Skeletal muscle tissue (tissue), 4 donors: ENCODE data around the gene FAH. TPM values are rescaled to one million over a fixed set of nuclear protein-coding genes. Genes with fewer than 3 reads are reported as not detected.

Experiments used
- H3K27ac ChIP-seq: one replicate; pipeline ENCODE4 v1.7.0; 2013; ENCODE audit warnings: mild to moderate bottlenecking, low read depth, low read length, inconsistent platforms
- H3K27me3 ChIP-seq, 3 donors: one replicate each; pipeline ENCODE4 v1.7.0; 2013; ENCODE audit warnings: low read length in 3 of 3; ENCODE audit not compliant: control insufficient read depth in 3 of 3, insufficient read depth in 3 of 3
- H3K36me3 ChIP-seq, 3 donors: one replicate each; pipeline ENCODE4 v1.7.0; 2013; ENCODE audit warnings: low read length in 3 of 3; ENCODE audit not compliant: control insufficient read depth in 3 of 3, insufficient read depth in 3 of 3
- H3K4me1 ChIP-seq, 3 donors: one replicate each; pipeline ENCODE4 v1.7.0; 2013; ENCODE audit warnings: low read length in 3 of 3, mild to moderate bottlenecking in 3 of 3; ENCODE audit not compliant: control insufficient read depth in 3 of 3, insufficient read depth in 3 of 3
- H3K4me3 ChIP-seq, 3 donors: one replicate each; pipeline ENCODE4 v1.7.0; 2013; ENCODE audit warnings: low read length in 3 of 3
- H3K9ac ChIP-seq, 3 donors: one replicate each; pipeline ENCODE4 v1.7.0; 2013; ENCODE audit warnings: low read length in 3 of 3, mild to moderate bottlenecking in 3 of 3, moderate library complexity in 2 of 3, low read depth in 1 of 3
- H3K9me3 ChIP-seq, 3 donors: one replicate each; pipeline ENCODE4 v1.7.0; 2013; ENCODE audit warnings: low read length in 3 of 3; ENCODE audit not compliant: control insufficient read depth in 3 of 3
- total RNA-seq: library from RNA; depleted of rRNA; stranded (reverse); fragments of >200 nt; gene quantifications from one replicate; pipeline ENCODE4 v1.2.3, GENCODE V29; 2014
- donor health status: Osteomylitis.

Gene FAH
- total RNA-seq, 1 donor from 2014 or later, result 13.6 TPM

- Histone ChIP-seq H3K9me3 (no peaks in the 10 kb centered on the region), H3K4me1 (no peaks in the 10 kb centered on the region), H3K27ac (no peak overlapping the region), H3K9ac (no peak overlapping the region), H3K27me3 (peaks cover 0 to 7% (median 4%) of the 10 kb centered on the region in 3 donors), H3K4me3 (no peak overlapping the region), H3K36me3 (no peaks in the 10 kb centered on the region)
Measured at GRCh38 chr15:80201256-80202015, 48.6 kb downstream of the FAH start.

GRCh38 chr15:80202016-80202315 is 49.2 kb downstream of the FAH start:
- Histone ChIP-seq H3K27me3 (peaks cover 0 to 7% (median 4%) of the 10 kb centered on the region in 3 donors), H3K36me3 (no peaks in the 10 kb centered on the region), H3K27ac (no peak overlapping the region), H3K9me3 (no peaks in the 10 kb centered on the region), H3K4me3 (no peak overlapping the region), H3K4me1 (no peaks in the 10 kb centered on the region), H3K9ac (no peak overlapping the region)

GRCh38 chr15:80202641-80203360 is 50.0 kb downstream of the FAH start:
- Histone ChIP-seq H3K9me3 (no peaks in the 10 kb centered on the region), H3K4me3 (no peak overlapping the region), H3K9ac (no peak overlapping the region), H3K36me3 (no peaks in the 10 kb centered on the region), H3K27ac (no peak overlapping the region), H3K27me3 (peaks cover 0 to 7% (median 4%) of the 10 kb centered on the region in 3 donors), H3K4me1 (no peaks in the 10 kb centered on the region)

GRCh38 chr15:80203361-80203885 is 50.6 kb downstream of the FAH start:
- H3K9me3 ChIP-seq, result no peaks in the 10 kb centered on the region
- H3K4me1 ChIP-seq, result no peaks in the 10 kb centered on the region
- no peak overlapping the region for H3K27ac ChIP-seq
- peaks cover 0 to 7% (median 4%) of the 10 kb centered on the region in 3 donors for H3K27me3 ChIP-seq
- no peaks in the 10 kb centered on the region for H3K36me3 ChIP-seq
- no peak overlapping the region for H3K9ac ChIP-seq
- no peak overlapping the region for H3K4me3 ChIP-seq

- Histone ChIP-seq H3K9me3 (no peaks in the 10 kb centered on the region), H3K4me3 (no peak overlapping the region), H3K27me3 (peaks cover 0 to 7% (median 5%) of the 10 kb centered on the region in 3 donors), H3K27ac (no peak overlapping the region), H3K9ac (no peak overlapping the region), H3K36me3 (no peaks in the 10 kb centered on the region), H3K4me1 (no peaks in the 10 kb centered on the region)
Measured at GRCh38 chr15:80204231-80204630, 51.4 kb downstream of the FAH start.

- Histone ChIP-seq H3K27me3 (peaks cover 0 to 8% (median 4%) of the 10 kb centered on the region in 3 donors), H3K4me1 (peaks cover 9 to 18% (median 13%) of the 10 kb centered on the region in 3 donors)
Measured at GRCh38 chr15:80207887-80208286, 55.1 kb downstream of the FAH start.

GRCh38 chr15:80208758-80209734 is 56.2 kb downstream of the FAH start:
- no peak overlapping the region for H3K9ac ChIP-seq
- no peak overlapping the region for H3K4me3 ChIP-seq
- H3K4me1 ChIP-seq, result peaks cover 9 to 18% (median 13%) of the 10 kb centered on the region in 3 donors
- no peaks in the 10 kb centered on the region for H3K36me3 ChIP-seq
- H3K9me3 ChIP-seq, result no peaks in the 10 kb centered on the region
- peaks cover 0 to 4% (median 0%) of the 10 kb centered on the region in 3 donors for H3K27me3 ChIP-seq
- no peak overlapping the region for H3K27ac ChIP-seq

More at GRCh38 chr15:80207887-80208286, 55.1 kb downstream of the FAH start:
- no peak overlapping the region for H3K4me3 ChIP-seq
- H3K36me3 ChIP-seq, result no peaks in the 10 kb centered on the region
- no peak overlapping the region for H3K27ac ChIP-seq
- H3K9me3 ChIP-seq, result no peaks in the 10 kb centered on the region
- no peak overlapping the region for H3K9ac ChIP-seq

- H3K36me3 ChIP-seq, result no peaks in the 10 kb centered on the region
- no peaks in the 10 kb centered on the region for H3K9me3 ChIP-seq
- H3K9ac ChIP-seq, result no peak overlapping the region
- no peak overlapping the region for H3K27ac ChIP-seq
- H3K4me1 ChIP-seq, result peaks cover 9 to 18% (median 13%) of the 10 kb centered on the region in 3 donors
- H3K4me3 ChIP-seq, result no peak overlapping the region
- peaks cover 0 to 4% (median 0%) of the 10 kb centered on the region in 3 donors for H3K27me3 ChIP-seq
Measured at GRCh38 chr15:80210611-80211573, 58.1 kb downstream of the FAH start.

- H3K27me3 ChIP-seq, result peaks cover 0 to 4% (median 0%) of the 10 kb centered on the region in 3 donors
- no peaks in the 10 kb centered on the region for H3K36me3 ChIP-seq
- H3K27ac ChIP-seq, result no peak overlapping the region
- H3K4me1 ChIP-seq, result peaks cover 9 to 18% (median 13%) of the 10 kb centered on the region in 3 donors
- no peak overlapping the region for H3K9ac ChIP-seq
- H3K9me3 ChIP-seq, result no peaks in the 10 kb centered on the region
- H3K4me3 ChIP-seq, result no peak overlapping the region
Measured at GRCh38 chr15:80211976-80212375, 59.2 kb downstream of the FAH start.
